ENCODE results near the gene MASP2.
"Not testable (repeated sequence)": the region's sequence is repeated elsewhere in the genome, so short reads cannot be mapped to it uniquely, and the experiment has no call there.

The MASP2 gene

DNA sequence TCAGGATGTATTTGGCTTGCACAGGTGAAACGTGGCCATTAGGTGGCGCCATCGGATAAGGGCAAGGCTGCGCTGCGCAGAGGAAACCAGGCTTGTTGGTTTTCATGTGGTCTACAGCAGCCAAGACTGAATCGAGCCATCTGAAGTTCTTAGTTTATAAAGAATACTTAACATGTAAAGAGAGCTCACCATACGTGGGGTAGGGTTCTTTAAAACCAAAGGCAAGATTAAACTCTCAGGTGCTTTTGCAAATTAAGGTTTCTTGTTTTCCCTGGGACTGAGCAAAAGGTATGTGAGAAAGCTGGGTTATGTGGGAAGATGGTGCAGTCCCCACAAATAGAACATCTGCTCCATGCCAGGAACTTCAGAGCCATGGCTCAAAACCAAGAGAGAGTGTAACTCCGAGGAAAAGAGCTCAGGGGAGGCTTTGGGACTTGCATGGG lies 9.3 kb downstream of the MASP2 start:
- peak; percentile 88 for DNase-seq (ENCODE audit: low read depth)

DNA sequence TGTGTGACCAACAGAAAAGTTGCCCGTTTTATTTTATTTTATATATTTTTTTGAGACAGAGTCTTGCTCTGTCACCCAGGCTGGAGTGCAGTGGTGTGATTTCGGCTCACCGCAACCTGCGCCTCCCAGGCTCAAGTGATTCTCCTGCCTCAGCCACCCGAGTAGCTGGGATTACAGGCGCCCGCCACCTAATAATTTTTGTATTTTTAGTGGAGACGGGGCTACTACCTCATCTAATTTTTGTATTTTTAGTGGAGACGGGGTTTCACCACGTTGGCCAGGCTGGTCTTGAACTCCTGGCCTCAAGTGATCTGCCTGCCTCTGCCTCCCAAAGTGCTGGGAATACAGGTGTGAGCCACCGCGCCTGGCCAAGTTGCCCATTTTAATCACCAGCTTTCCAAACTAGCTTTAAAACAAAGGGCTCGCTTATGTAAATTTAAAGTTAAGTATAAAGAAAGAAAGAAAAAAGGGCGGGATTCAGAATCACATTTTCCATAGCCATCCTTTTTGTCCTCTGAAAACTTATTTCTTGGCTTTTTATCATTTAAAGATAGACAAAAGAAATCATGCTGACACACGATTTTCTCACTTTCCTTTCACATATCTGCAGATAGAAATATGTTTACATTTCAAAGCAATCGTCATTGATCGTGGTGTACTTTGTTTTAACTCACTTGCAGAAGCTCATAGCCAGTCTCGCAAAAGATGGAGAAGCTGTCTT lies 9.9 kb downstream of the MASP2 start:
- not testable (repeated sequence) for DNase-seq (ENCODE audit: low read depth)

DNA sequence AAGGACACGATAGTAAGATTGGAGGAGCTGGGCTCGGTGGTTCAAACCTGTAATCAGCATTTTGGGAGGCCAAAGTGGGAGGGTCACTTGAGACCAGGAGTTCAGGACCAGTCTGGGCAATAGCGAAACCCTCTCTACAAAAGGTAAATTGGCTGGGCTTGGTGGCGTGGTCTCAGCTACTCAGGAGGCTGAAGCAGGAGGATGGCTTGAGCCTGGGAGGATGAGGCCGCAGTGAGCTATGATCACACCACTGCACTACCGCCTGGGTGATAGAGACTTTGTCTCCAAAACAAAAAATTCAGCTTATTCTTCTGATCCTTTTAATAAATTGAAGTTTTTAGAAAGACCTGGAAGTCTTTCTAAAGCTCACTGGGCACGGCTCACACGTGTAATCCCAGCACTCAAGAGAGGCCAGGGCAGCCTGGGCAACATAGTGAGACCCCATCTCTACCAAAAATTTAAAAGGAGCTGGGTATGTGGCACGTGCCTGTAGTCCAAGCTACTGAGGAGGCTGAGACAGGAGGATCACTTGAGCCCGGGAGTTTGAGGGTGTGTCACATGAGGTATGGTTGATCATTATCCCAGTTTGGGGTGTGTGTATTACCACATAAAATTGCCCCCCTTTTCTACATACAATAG lies 15.3 kb downstream of the MASP2 start:
- no peak for DNase-seq (ENCODE audit: low read depth)

DNA sequence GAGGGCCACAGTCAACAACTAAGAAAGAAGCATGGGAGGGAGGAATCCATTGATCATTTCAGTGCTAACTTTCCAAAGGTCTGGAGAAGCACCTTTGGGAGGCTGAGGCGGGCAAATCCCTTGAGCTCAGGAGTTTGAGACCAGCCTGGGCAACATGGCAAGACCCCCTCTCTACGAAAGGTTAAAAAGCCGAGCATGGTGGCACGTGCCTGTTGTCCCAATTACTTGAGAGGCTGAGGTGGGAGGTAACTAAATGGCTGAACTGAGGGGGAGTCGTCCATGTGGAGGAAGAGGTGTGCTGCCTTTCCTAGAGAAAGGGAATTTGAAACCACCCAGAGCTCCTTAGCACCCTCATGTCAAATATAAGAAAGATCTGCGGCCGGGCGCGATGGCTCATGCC lies 16.2 kb downstream of the MASP2 start:
- no peak for DNase-seq (ENCODE audit: low read depth)

DNA sequence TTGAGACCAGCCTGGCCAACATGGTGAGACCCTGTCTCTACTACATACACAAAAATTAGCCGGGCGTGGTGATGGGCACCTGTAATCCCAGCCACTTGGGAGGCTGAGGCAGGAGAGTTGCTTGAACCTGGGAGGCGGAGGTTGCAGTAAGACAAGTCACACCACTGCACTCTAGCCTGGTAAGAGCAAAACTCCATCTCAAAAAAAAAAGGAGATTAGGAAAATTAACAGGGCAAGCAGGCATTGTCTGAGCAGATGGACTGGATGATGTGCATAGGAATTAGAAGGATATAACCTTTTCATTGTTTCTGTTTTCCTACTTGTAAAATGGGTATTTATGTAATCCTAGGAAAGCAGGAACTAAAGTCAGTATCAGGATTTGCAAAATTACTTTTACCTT lies 19.0 kb downstream of the MASP2 start:
- DNase-seq (ENCODE audit: low read depth) = no peak

DNA sequence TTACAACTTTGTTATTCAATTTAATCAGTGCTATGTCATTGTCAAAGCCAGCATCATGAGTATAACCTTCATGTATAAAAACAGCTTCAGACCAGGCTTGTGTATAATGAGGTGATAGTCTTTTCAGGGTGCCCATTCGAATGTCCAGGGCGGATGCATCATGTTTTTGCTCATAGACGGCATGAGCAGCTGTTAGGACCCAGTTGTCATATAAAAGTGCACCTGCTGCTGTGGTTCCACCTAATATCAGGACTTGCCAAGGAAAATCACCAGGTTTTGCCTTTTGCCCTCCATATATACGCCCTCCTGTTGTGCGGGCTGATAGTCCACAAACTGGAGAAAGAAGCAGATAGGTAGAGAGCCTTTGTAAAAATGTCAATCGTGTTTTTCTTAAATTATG lies 19.7 kb downstream of the MASP2 start:
- DNase-seq (ENCODE audit: low read depth) = no peak

DNA sequence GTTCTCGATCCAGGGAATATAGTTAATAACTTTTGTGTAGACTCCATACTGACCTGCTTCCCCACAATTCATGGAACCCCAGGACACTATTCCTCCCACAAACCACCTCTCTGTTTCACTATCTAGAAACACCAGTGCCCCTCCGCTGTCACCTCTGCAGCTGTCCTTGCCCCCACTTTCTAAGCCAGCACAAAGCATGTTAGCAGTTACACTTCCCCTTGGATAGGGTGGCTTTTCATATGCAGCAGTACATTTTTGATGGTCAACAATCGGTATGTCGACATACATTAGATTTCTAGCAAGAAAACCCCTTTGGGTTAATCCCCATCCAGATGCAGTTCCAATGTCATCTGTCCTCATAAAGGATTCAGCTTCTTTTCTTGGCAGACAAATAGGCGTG lies 20.1 kb downstream of the MASP2 start:
- no peak for DNase-seq (ENCODE audit: low read depth)

DNA sequence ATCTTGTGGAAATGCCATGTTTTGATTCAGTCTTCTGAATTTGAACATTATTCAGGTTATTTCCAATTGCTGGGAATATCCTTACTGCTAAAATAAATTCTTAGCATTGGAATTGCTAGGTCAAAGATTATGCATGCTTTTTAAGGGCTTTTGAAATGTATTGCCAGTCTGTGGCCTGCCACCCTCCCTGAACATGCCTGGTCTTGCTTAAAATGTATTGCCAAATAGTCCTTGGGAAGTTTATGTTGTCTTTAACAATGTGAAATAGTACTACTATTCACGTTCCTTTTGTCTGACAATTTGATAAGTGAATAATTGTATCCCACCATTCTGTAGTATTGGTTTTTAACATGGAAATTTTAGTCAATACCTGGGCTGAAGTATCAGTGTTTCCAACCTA lies 21.0 kb downstream of the MASP2 start:
- no peak for DNase-seq (ENCODE audit: low read depth)

DNA sequence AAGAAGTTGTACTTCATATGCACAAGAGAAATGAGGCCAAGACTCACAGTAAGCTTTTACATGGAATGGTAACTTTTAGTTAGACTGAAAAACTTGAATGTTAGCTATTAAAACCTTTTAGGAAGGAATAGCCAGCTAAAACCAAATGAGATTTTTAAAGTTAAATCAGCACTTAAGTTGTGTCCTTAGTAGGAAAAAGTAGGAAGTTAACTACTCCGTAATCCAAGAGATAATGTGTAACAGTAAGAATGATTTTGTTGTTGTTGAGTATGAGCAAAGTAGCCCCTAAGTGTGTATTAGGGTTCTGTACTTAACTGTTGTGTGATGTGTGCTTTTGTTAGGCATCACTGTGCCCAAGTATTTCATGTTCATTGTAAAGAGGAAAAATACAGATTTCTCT lies 21.4 kb downstream of the MASP2 start:
- DNase-seq (ENCODE audit: low read depth) = no peak

DNA sequence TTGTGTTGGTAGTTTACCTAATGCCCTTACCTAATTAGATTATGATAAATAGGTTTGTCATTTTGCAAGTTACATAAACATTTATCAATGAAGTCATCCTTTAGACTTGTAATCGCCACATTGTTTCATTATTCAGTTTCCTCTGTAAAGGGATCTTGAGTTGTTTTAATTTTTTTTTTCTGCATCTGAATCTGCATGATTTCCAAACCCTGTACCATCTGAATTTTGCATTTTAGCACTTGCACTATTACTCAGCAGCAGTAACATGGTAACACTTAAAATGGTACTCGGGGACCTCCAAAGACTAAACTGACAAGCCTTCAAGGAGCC lies 22.2 kb downstream of the MASP2 start:
- DNase-seq (ENCODE audit: low read depth) = no peak

DNA sequence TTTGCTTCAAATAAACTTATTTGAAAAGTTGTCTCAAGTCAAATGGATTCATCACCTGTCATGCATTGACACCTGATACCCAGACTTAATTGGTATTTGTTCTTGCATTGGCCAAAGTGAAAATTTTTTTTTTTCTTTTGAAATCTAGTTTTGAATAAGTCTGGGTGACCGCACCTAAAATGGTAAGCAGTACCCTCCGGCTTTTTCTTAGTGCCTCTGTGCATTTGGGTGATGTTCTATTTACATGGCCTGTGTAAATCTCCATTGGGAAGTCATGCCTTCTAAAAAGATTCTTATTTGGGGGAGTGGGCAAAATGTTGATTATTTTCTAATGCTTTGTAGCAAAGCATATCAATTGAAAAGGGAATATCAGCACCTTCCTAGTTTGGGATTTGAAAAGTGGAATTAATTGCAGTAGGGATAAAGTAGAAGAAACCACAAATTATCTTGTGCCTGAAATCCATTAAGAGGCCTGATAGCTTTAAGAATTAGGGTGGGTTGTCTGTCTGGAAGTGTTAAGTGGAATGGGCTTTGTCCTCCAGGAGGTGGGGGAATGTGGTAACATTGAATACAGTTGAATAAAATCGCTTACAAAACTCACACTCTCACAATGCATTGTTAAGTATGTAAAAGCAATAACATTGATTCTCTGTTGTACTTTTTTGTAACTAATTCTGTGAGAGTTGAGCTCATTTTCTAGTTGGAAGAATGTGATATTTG lies 22.7 kb downstream of the MASP2 start:
- no peak for DNase-seq (ENCODE audit: low read depth)

DNA sequence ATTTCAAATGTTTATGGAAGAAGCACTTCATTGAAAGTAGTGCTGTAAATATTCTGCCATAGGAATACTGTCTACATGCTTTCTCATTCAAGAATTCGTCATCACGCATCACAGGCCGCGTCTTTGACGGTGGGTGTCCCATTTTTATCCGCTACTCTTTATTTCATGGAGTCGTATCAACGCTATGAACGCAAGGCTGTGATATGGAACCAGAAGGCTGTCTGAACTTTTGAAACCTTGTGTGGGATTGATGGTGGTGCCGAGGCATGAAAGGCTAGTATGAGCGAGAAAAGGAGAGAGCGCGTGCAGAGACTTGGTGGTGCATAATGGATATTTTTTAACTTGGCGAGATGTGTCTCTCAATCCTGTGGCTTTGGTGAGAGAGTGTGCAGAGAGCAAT lies 23.8 kb downstream of the MASP2 start:
- no peak for DNase-seq (ENCODE audit: low read depth)

DNA sequence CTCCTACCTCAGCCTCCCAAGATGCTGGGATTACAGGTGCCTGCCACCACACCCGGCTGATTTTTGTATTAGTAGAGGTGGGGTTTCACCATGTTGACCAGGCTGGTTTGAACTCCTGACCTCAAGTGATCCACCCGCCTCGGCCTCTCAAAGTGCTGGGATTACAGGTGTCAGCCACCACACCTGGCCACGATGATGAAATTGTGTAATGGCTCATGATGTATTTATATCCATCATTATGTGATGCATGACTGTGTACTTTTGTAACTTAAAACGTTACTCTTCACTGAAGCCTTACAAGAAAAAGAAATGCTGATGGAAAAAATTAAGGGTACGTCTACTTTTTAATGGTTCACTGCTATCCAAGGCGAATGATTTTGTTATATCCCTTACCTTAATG lies 27.1 kb downstream of the MASP2 start:
- no peak for DNase-seq (ENCODE audit: low read depth)

DNA sequence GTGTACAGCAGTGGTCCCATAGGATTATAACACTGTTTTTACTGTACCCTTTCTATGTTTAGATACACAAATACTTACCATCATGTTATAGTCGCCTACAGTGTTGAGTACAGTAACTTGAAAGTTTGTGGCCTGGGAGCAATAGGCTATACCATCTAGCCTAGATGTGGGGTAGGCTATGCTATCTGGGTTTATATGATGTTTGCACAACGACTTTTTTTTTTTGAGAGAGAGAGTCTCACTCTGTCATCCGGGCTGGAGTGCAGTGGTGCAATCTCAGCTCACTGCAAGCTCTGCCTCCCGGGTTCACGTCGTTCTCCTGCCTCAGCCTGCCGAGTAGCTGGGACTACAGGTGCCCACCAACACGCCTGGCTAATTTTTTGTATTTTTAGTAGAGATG lies 27.7 kb downstream of the MASP2 start:
- not testable (repeated sequence) for DNase-seq (ENCODE audit: low read depth)

DNA sequence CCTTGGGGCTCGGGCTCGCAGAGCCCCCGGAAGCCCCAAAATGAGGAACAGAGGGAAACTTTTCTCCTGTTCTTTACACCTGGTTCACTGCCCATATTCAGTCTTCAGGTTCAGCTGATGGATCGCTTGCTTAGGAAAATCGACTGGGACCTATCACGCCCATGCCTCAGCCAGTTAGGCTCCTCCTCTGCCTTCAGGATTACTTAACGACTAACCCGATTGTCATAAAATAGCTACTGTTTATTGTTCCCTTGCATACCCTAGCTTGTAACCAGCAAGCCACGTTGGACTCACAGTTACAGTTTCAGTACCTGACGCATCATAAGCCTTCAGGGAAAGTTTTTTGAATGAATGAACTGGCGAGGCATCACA lies 33.9 kb downstream of the MASP2 start:
- no peak for DNase-seq (ENCODE audit: low read depth)

DNA sequence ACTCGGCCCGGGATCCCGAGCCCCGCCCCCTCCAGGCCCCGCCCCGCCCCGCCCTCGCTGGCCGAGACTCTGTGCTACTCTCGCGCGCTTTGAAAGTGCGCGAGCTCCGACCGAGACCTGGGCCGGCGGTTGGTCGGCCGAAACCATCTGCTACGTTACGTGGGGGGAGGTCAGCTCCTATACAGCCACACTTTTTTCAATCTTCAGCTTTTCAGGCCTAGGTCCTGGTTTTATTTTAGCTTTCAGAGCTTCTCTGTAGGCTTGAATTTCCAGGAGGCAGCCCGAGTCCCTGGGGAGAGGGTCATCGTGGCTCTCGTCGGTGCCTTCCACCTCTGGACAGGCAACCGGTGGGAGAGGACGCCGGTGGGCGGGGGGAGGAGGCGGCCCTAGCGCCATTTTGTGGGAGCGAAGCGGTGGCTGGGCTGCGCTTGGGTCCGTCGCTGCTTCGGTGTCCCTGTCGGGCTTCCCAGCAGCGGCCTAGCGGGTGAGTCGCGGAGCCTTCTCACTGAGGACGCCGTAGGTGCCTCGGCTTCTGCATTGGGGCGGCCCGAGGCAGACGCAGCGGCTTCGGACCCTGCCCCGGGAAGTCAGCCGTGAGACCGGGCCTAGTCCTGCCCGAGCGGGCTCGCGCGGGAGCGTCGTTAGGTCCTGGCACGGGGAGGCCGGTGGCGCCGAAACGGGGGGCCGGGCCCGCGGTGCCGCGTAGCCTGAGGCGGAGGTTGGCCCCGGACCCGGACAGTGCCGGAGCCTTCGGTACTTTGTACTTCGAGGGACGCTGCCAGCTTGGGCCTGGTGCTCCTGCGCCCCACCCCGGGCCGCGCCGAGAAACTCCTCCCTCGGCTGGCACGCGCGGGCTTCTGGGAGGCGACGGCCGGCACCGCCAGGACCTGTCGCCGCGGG lies 34.5 kb downstream of the MASP2 start, which contains the start of gene TARDBP:
Gene TARDBP, plus strand, starts transcription at position 395 of the 900 bp plus-strand sequence. CDS start 1,074 bp downstream, outside the sequence.
- DNase-seq (ENCODE audit: low read depth) = peak; percentile 71

DNA sequence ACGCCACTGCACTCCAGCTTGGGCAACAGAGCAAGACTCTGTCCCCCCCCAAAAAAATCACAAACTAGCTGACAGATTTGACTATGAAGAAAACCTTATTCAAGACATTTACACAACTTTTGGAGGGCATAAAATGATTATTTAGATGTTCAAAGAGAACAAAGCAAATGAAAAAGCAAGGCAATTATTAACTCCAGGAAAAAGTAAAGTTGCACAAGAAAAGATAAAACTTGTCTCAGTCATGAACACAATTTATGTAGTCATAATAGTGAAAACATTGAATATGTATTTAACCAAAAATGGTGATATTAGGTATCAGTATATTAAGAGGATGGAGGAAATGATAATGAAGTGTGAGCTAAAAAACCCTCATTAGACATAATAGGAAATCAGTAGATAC lies 46.5 kb downstream of the MASP2 start:
- no peak for DNase-seq (ENCODE audit: low read depth)

DNA sequence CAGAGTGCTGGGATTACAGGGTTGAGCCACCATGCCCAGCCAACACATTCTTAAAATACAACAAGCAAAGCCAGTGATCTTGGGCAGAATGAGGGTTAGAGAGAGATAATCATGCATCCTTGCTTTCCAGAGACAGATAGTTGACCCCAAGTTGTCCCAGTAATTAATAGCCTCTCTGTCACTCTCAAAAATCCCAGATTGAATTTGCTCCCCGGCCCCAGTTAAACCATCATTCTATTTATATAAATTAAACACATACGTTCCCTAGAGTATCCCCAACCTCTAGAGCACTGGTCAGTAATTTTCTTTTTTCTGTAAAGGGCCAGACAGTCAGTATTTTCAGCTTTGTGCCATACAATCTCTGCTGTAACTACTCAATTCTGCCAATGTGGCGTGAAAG lies 50.9 kb downstream of the MASP2 start:
- DNase-seq (ENCODE audit: low read depth) = no peak

DNA sequence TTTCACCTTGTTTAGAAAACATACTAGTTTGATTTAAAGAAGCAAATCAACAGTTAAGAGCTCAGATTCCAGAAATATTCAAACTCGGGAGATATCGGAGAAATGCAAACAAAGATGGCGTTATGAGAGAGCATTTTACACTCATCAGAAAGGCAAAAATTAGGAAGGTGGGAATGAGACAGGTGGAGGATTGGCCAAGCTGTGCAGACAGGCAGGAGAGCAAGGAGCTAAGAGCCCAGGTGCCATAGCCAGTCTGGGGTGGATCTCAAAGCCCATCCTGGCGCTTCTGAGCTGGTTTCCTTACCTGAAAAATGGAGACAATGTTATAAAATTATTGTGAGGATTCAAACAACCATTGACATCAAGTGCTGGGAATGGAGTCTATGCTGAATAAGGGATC lies 54.2 kb downstream of the MASP2 start:
- DNase-seq (ENCODE audit: low read depth) = no peak

DNA sequence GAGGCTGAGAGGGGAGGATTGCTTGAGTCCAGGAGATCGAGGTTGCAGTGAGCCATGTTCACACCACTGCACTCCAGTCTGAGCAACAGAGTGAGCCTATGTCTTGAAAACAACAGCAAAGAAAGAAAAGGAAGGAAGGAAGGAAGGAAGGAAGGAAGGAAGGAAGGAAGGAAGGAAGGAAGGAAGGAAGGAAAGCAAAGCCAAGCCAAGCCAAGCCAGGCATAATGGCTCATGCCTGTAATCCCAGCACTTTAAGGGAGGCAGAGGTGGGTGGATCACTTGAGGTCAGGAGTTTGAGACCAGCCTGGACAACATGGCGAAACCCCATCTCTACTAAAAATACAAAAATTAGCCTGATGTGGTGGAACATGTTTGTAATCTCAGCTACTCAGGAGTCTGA lies 55.0 kb downstream of the MASP2 start:
- not testable (repeated sequence) for DNase-seq (ENCODE audit: low read depth)

DNA sequence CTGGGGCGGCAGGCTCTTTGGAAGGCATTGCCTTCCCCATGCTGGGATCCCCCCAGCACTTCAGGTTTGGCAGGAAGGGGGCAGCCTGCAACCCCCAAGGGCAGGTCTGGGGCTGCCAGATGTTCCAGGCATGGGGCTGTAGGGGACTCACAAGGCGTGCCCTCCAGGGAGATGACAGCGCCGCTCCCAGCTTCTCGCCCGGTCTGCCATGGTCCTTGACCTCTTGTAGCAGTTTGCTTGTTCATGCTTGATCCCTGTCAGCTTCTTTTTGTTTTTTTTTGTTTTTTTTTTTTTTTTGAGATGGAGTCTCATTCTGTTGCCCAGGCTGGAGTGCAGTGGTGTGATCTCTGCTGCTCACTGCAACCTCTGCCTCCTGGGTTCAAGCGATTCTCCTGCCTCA lies 56.2 kb downstream of the MASP2 start:
- no peak for DNase-seq (ENCODE audit: low read depth)

DNA sequence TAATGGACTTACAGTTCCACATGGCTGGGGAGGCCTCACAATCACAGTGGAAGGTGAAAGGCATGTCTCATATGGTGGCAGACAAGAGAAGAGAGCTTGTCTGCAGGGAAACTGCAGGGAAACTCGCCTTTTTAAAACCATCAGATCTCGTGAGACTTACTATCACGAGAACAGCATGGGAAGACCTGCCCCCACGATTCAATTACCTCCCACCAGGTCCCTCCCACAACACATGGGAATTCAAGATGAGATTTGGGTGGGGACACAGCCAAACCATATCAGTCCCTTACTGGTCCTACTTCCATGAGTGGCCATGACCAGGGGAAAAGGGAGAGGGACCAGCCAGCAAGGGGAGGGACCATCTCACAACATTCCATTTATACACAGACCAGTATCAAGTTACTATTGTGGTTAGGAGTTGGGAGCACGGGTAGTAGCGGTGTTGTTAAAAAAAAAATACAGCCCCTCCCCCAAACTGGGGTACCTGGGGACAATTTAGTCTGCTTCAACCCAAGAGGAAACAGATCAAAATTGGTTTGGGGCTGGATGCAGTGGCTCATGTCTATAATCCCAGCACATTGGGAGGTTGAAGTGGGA lies 57.0 kb downstream of the MASP2 start:
- not testable (repeated sequence) for DNase-seq (ENCODE audit: low read depth)
